Liver (tissue), 9 donors: ENCODE measurements around the gene THY1. TPM values are rescaled to one million over a fixed set of nuclear protein-coding genes. Genes with fewer than 3 reads are reported as not detected.

Experiments
- DNase-seq: peaks from one replicate; pipeline ENCODE4 v3.0.0-alpha.2; 2017; ENCODE audit warnings: low spot score
- H3K27ac ChIP-seq, 2 donors: one replicate each; pipeline ENCODE4 v1.7.0; 2013; ENCODE audit warnings: inconsistent platforms in 2 of 2, low read length in 2 of 2, control low read depth in 1 of 2, low read depth in 1 of 2, mild to moderate bottlenecking in 1 of 2
- H3K27me3 ChIP-seq, 4 donors: one replicate each; pipeline versions ENCODE4 v1.6.1 to v1.7.0; 2013; ENCODE audit warnings: low read length in 3 of 4, inconsistent platforms in 1 of 4, mild to moderate bottlenecking in 1 of 4, moderate library complexity in 1 of 4; ENCODE audit not compliant: control insufficient read depth in 4 of 4, insufficient read depth in 4 of 4
- H3K36me3 ChIP-seq, 4 donors: one replicate each; pipeline versions ENCODE4 v1.6.1 to v1.7.0; 2013; ENCODE audit warnings: low read length in 3 of 4, mild to moderate bottlenecking in 3 of 4, low read depth in 1 of 4, moderate library complexity in 1 of 4; ENCODE audit not compliant: control insufficient read depth in 4 of 4, insufficient read depth in 3 of 4
- H3K4me1 ChIP-seq, 4 donors: one replicate each; pipeline versions ENCODE4 v1.6.1 to v1.7.0; 2013; ENCODE audit warnings: low read length in 3 of 4, mild to moderate bottlenecking in 3 of 4, moderate library complexity in 1 of 4; ENCODE audit not compliant: control insufficient read depth in 4 of 4, insufficient read depth in 4 of 4
- H3K4me3 ChIP-seq, 3 donors: one replicate each; pipeline versions ENCODE4 v1.6.1 to v1.7.0; 2013; ENCODE audit warnings: low read length in 3 of 3, control low read depth in 1 of 3, low read depth in 1 of 3, mild to moderate bottlenecking in 1 of 3
- H3K9ac ChIP-seq, 2 donors: one replicate each; pipeline ENCODE4 v1.7.0; 2013; ENCODE audit warnings: low read length in 2 of 2, mild to moderate bottlenecking in 2 of 2, moderate library complexity in 2 of 2, control low read depth in 1 of 2, low read depth in 1 of 2
- H3K9me3 ChIP-seq, 4 donors: one replicate each; pipeline versions ENCODE4 v1.6.1 to v1.7.0; 2013; ENCODE audit warnings: low read length in 3 of 4; ENCODE audit not compliant: control insufficient read depth in 4 of 4
- ATF3 ChIP-seq: IDR thresholded peaks from 2 replicates; pipeline ENCODE4 v1.6.1; 2016; ENCODE audit warnings: antibody characterized with exemption
- CTCF ChIP-seq: fragments of 150-350 bp; IDR thresholded peaks from 2 replicates; pipeline ENCODE4 v1.5.1; 2017; ENCODE audit warnings: improper control_type of control experiment, low read depth, low read length; ENCODE audit not compliant: missing input control
- EGR1 ChIP-seq, 2 donors: IDR thresholded peaks; 2 replicates each; pipeline ENCODE4 v1.6.1; 2016 to 2018; ENCODE audit warnings: antibody characterized with exemption in 2 of 2, low read depth in 2 of 2
- FOXA1 ChIP-seq: IDR thresholded peaks from 2 replicates; pipeline ENCODE4 v1.6.1; 2016; ENCODE audit warnings: antibody characterized with exemption
- FOXA2 ChIP-seq: IDR thresholded peaks from 2 replicates; pipeline ENCODE4 v1.6.1; 2016; ENCODE audit warnings: antibody characterized with exemption
- GABPA ChIP-seq, 2 donors: IDR thresholded peaks in 1 of 2; conservative IDR thresholded peaks in 1 of 2; 2 replicates each; pipeline ENCODE4 v1.6.1; 2016; ENCODE audit warnings: antibody characterized with exemption in 2 of 2, mild to moderate bottlenecking in 1 of 2, moderate library complexity in 1 of 2
- HNF4A ChIP-seq, 2 donors: conservative IDR thresholded peaks; 2 replicates each; pipeline ENCODE4 v1.6.1; 2016; ENCODE audit warnings: antibody characterized with exemption in 2 of 2, mild to moderate bottlenecking in 2 of 2
- HNF4G ChIP-seq: IDR thresholded peaks from 2 replicates; pipeline ENCODE4 v1.6.1; 2016; ENCODE audit warnings: antibody characterized with exemption
- JUND ChIP-seq, 2 donors: IDR thresholded peaks; 2 replicates each; pipeline ENCODE4 v1.6.1; 2016; ENCODE audit warnings: antibody characterized with exemption in 2 of 2
- MAX ChIP-seq: IDR thresholded peaks from 2 replicates; pipeline ENCODE4 v1.6.1; 2016; ENCODE audit warnings: antibody characterized with exemption
- NR2F2 ChIP-seq: IDR thresholded peaks from 2 replicates; pipeline ENCODE4 v1.6.1; 2016; ENCODE audit warnings: antibody characterized with exemption
- RAD21 ChIP-seq, 2 donors: IDR thresholded peaks; 2 replicates each; pipeline ENCODE4 v1.6.1; 2016; ENCODE audit warnings: antibody characterized with exemption in 2 of 2, mild to moderate bottlenecking in 2 of 2
- REST ChIP-seq: IDR thresholded peaks from 2 replicates; pipeline ENCODE4 v1.6.1; 2016; ENCODE audit warnings: antibody characterized with exemption, mild to moderate bottlenecking
- RXRA ChIP-seq, 2 donors: IDR thresholded peaks; 2 replicates each; pipeline ENCODE4 v1.6.1; 2017 to 2018; ENCODE audit warnings: antibody characterized with exemption in 2 of 2, mild to moderate bottlenecking in 1 of 2
- SP1 ChIP-seq: IDR thresholded peaks from 2 replicates; pipeline ENCODE4 v1.6.1; 2018; ENCODE audit warnings: antibody characterized with exemption, mild to moderate bottlenecking
- TAF1 ChIP-seq: conservative IDR thresholded peaks from 2 replicates; pipeline ENCODE4 v1.6.1; 2016; ENCODE audit warnings: antibody characterized with exemption, mild to moderate bottlenecking
- YY1 ChIP-seq: IDR thresholded peaks from 2 replicates; pipeline ENCODE4 v1.6.1; 2016; ENCODE audit warnings: antibody characterized with exemption, mild to moderate bottlenecking
- ZBTB33 ChIP-seq: IDR thresholded peaks from 2 replicates; pipeline ENCODE4 v1.6.1; 2016; ENCODE audit warnings: antibody characterized with exemption
- WGBS: extraction: QIAGEN DNeasy Blood & Tissue Kit; methylation state at CpG from one replicate; pipeline ENCODE4 v1.1.7; 2013; 5-methylcytosine and 5-hydroxymethylcytosine counted together
- polyA plus RNA-seq, 2 donors: library from polyadenylated mRNA; stranded (reverse) in 1 of 2; unstranded in 1 of 2; fragments of 200-250 nt in 1 of 2; fragments of >200 nt in 1 of 2; fragmentation: Nextera tagmentation in 1 of 2; extraction: Ambion mirVana in 1 of 2; gene quantifications; one replicate each; pipeline versions ENCODE4 v1.2.1 to v1.2.3, GENCODE V29; 2013 to 2015
- total RNA-seq, 2 donors: library from RNA; depleted of rRNA; stranded (reverse); fragments of >200 nt; gene quantifications; one replicate each; pipeline ENCODE4 v1.2.3, GENCODE V29; 2014
- donor health status: healthy.
- donor health status: healthy.
- donor health status: healthy.
- donor health status: healthy.
- donor health status: healthy.

The THY1 gene
- total and polyA plus RNA-seq, 4 donors: 0.51 to 5.1 (median 1.1) TPM

GRCh38 chr11:119445850-119446249 lies 22.9 kb upstream of the THY1 start:
- Histone ChIP-seq H3K4me1 (no peaks in the 10 kb centered on the region), H3K27ac (no peak overlapping the region), H3K4me3 (no peak overlapping the region), H3K9ac (no peak overlapping the region), H3K9me3 (no peaks in the 10 kb centered on the region), H3K36me3 (no peaks in the 10 kb centered on the region), H3K27me3 (no peaks in the 10 kb centered on the region)
- no peak for DNase-seq
- no peak for TF ChIP-seq HNF4G
- no peak for TF ChIP-seq ATF3
- no peak for TF ChIP-seq RXRA (IDR thresholded peaks at IDR 0.05)
- TF ChIP-seq FOXA1: no peak
- TF ChIP-seq NR2F2: no peak
- no peak for TF ChIP-seq EGR1 (IDR thresholded peaks at IDR 0.05; ENCODE audit: low read depth in 2 of 2)
- no peak for TF ChIP-seq HNF4A (conservative IDR thresholded peaks at IDR 0.05)
- no peak for TF ChIP-seq YY1
- no peak for TF ChIP-seq JUND (IDR thresholded peaks at IDR 0.05)
- TF ChIP-seq RAD21 (IDR thresholded peaks at IDR 0.05): no peak
- no peak for TF ChIP-seq ZBTB33
- TF ChIP-seq MAX: no peak
- no peak for TF ChIP-seq REST
- no peak for TF ChIP-seq TAF1
- TF ChIP-seq FOXA2: no peak
- TF ChIP-seq CTCF: no peak
- TF ChIP-seq SP1: no peak
- TF ChIP-seq GABPA (IDR thresholded peaks at IDR 0.05 in 1 of 2, conservative IDR thresholded peaks at IDR 0.05 in 1 of 2): no peak
- 86% methylated on average over 4 of the region's 4 CpGs for WGBS

GRCh38 chr11:119445379-119445778 lies 22.4 kb upstream of the THY1 start:
- no peak for DNase-seq
- Histone ChIP-seq H3K27ac (no peak overlapping the region), H3K4me1 (no peaks in the 10 kb centered on the region), H3K9me3 (no peaks in the 10 kb centered on the region), H3K36me3 (no peaks in the 10 kb centered on the region), H3K9ac (no peak overlapping the region), H3K4me3 (no peak overlapping the region), H3K27me3 (no peaks in the 10 kb centered on the region)
- 90% methylated on average over 11 of the region's 11 CpGs for WGBS
- TF ChIP-seq ZBTB33 (no peak), CTCF (no peak), RAD21 (IDR thresholded peaks at IDR 0.05) (no peak), FOXA2 (no peak), JUND (IDR thresholded peaks at IDR 0.05) (no peak), MAX (no peak), HNF4G (no peak), YY1 (no peak)
